Activated CD8-positive, alpha-beta T cell treated with anti-CD3 and anti-CD28 coated beads for 36 hours (primary cell): ENCODE data around the gene UPF1. TPM values are rescaled to one million over a fixed set of nuclear protein-coding genes. Genes with fewer than 3 reads are reported as not detected.

Experiments
- ATAC-seq: fragments of 200-7000 bp; cut with Tn5 transposase; one replicate; pipeline ENCODE4 v1.10.0; 2021; ENCODE audit warnings: mild to moderate bottlenecking, moderate library complexity
- CTCF ChIA-PET: fragments of 350-600 bp; sonication (Branson Sonifier 250); formaldehyde crosslinking; loops from one replicate; lab custom pipeline; 2021; ENCODE audit warnings: antibody characterized with exemption; lab: Charles Lee
- POLR2A ChIA-PET: fragments of 350-600 bp; sonication (Branson Sonifier 250); formaldehyde crosslinking; loops from one replicate; lab custom pipeline; 2021; ENCODE audit warnings: antibody characterized with exemption; lab: Charles Lee
- DNase-seq: peaks from one replicate; pipeline ENCODE4 v3.0.0-alpha.2; 2020
- H3K27ac Mint-ChIP-seq: one replicate; pipeline ENCODE4 v1.8.0; 2021; ENCODE audit warnings: mild to moderate bottlenecking, mixed read lengths
- H3K27me3 Mint-ChIP-seq: one replicate; pipeline ENCODE4 v1.8.0; 2021; ENCODE audit warnings: mixed read lengths
- H3K36me3 Mint-ChIP-seq: one replicate; pipeline ENCODE4 v1.8.0; 2021; ENCODE audit warnings: low read depth, mixed read lengths
- H3K4me1 Mint-ChIP-seq: one replicate; pipeline ENCODE4 v1.8.0; 2021; ENCODE audit warnings: low read depth, mixed read lengths
- H3K4me3 Mint-ChIP-seq: one replicate; pipeline ENCODE4 v1.8.0; 2021; ENCODE audit warnings: mild to moderate bottlenecking, moderate library complexity, mixed read lengths
- H3K9me3 Mint-ChIP-seq: one replicate; pipeline ENCODE4 v1.8.0; 2021; ENCODE audit warnings: mixed read lengths
- intact Hi-C: fragments of 100-400 bp; cut with micrococcal nuclease; formaldehyde crosslinking; loops from one replicate; pipeline ENCODE4 v1.10.0; 2022
- total RNA-seq, 2 experiments: library from RNA; stranded (reverse); gene quantifications; one replicate each; pipeline ENCODE4 v1.2.3, GENCODE V29; 2021
- TF ChIP-seq, protein P1 (sequence below): fragments of 200-600 bp; IDR thresholded peaks from one replicate; pipeline ENCODE4 v1.8.0; 2022; ENCODE audit warnings: antibody characterized with exemption, mild to moderate bottlenecking

UPF1 gene
- total RNA-seq, 2 experiments from 2014 or later, result 75.9 to 87.6 TPM

DNA sequence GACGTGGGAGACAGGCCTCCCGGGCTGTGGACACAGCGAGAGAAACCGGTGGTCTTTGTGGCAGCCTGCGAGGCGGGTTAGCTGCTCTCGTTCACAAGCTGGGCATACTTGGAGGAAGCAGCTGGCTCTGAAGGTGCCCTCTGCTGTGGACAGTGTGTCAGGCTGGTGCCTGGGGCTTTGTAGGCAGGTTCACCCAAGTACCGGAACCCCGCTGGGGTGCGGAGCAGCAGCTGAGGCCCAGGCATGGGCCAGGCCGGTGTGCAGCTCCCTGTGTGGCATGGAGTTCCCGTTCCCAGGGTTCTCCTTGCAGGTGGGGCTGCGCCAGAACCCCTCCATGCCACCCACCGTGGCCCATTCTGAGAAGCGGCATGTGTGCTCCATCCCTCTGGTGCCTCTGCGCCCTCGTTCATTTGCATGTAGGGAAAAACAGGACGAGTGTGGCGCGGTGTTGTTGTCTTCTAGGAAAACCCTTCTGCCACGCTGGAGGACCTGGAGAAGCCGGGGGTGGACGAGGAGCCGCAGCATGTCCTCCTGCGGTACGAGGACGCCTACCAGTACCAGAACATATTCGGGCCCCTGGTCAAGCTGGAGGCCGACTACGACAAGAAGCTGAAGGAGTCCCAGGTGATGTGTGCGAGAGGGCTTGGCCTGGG lies 20.0 kb downstream of the UPF1 start:
- Mint-ChIP-seq H3K4me3 (no peak overlapping the region), H3K27me3 (no peaks in the 10 kb centered on the region), H3K9me3 (no peaks in the 10 kb centered on the region), H3K4me1 (peaks cover 28% of the 10 kb centered on the region), H3K27ac (no peak overlapping the region), H3K36me3 (peaks cover 61% of the 10 kb centered on the region)
- ChIA-PET POLR2A (no interaction called here), CTCF (interaction anchor here (1.8 kb wide), 1 partner anchor 258 kb away, joined by 6 read pairs; no protein-coding TSS in a partner anchor)
- intact Hi-C loops, result no loop called here
- no peak for DNase-seq
- ATAC-seq, result no peak
- TF ChIP-seq, protein P1, sequence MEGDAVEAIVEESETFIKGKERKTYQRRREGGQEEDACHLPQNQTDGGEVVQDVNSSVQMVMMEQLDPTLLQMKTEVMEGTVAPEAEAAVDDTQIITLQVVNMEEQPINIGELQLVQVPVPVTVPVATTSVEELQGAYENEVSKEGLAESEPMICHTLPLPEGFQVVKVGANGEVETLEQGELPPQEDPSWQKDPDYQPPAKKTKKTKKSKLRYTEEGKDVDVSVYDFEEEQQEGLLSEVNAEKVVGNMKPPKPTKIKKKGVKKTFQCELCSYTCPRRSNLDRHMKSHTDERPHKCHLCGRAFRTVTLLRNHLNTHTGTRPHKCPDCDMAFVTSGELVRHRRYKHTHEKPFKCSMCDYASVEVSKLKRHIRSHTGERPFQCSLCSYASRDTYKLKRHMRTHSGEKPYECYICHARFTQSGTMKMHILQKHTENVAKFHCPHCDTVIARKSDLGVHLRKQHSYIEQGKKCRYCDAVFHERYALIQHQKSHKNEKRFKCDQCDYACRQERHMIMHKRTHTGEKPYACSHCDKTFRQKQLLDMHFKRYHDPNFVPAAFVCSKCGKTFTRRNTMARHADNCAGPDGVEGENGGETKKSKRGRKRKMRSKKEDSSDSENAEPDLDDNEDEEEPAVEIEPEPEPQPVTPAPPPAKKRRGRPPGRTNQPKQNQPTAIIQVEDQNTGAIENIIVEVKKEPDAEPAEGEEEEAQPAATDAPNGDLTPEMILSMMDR, result no peak

DNA sequence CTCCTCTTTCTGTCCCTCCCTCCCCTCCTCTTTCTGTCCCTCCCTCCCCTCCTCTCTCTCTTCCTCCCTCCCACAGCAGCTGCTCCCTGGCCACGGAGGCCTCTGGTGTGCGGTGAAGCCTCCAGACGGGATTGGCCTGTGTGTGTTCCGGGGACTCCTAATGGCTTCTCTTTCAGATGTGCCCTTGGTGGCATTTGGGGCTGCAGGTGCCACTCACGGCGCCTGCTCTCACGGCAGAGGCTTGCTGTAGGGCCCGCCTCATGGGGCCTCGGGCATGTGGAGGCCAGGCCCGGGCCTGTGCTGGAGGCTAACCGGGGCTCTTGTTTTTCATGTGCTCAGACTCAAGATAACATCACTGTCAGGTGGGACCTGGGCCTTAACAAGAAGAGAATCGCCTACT lies 20.9 kb downstream of the UPF1 start:
- DNase-seq, result no peak
- intact Hi-C loops, result no loop called here
- ChIA-PET POLR2A (no interaction called here), CTCF (no interaction called here)
- Mint-ChIP-seq H3K36me3 (peaks cover 56% of the 10 kb centered on the region), H3K4me3 (no peak overlapping the region), H3K9me3 (no peaks in the 10 kb centered on the region), H3K27ac (no peak overlapping the region), H3K4me1 (peaks cover 21% of the 10 kb centered on the region), H3K27me3 (no peaks in the 10 kb centered on the region)
- no peak for ATAC-seq
- TF ChIP-seq, protein P1, result no peak

DNA sequence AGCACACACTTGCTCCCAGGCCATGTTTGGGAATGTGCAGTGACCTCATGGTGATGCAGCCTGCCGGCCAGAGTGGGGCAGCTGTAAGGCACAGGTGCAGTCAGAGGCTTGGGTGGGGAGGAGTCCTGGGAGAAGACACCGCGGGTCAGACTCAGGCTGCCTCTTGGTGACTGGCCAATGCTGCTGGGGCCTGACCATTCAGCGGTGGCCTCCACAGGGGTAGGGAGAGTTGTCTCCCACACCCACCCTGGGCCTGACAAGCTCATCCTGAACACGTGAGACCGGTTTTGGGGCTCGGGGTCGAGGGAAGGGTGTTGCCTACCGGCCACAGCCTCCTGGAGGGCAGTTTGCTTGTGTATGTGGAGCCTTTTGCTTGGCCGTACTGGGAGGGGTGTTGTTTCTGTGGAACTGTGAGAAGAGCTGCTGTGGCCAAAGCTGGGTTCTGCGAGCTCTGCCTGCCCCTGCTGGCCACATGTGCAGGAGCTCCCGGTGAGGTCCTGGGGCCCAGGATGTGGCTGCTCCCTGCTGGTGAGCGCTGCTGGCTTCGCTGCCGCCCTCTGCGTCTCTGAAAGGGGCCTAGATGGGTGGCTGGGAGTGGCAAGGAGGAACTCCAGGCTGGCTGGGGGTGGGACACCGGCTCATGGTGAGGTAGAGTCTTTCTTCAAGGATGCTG lies 22.1 kb downstream of the UPF1 start:
- peaks cover 49% of the 10 kb centered on the region for H3K36me3 Mint-ChIP-seq

DNA sequence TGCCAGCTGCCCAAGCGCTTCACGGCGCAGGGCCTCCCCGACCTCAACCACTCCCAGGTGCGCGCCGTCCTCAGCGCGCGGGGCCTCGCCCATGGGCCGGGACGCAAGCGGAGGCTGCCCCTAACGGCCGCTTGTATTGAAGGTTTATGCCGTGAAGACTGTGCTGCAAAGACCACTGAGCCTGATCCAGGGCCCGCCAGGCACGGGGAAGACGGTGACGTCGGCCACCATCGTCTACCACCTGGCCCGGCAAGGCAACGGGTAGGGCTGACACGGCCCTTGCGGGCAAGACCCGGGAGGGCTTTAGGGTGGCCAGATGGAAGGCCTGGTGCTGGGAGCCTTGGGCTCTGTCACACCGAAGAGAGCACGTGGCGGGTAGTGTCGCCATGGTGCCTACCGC lies 23.2 kb downstream of the UPF1 start:
- POLR2A ChIA-PET, result no interaction called here
- intact Hi-C loops, result no loop called here
- DNase-seq, result no peak
- TF ChIP-seq, protein P1, result no peak
- CTCF ChIA-PET, result interaction anchor here (1.0 to 6.0 kb wide), 2 partner anchors 8 to 11 kb away, joined by 3 to 35 read pairs; no protein-coding TSS in a partner anchor
- Mint-ChIP-seq H3K27me3 (no peaks in the 10 kb centered on the region), H3K27ac (no peak overlapping the region), H3K4me3 (no peak overlapping the region), H3K36me3 (peaks cover 44% of the 10 kb centered on the region), H3K9me3 (no peaks in the 10 kb centered on the region), H3K4me1 (peaks cover 4% of the 10 kb centered on the region)
- ATAC-seq, result no peak

More for the DNA sequence above, 22.1 kb downstream of the UPF1 start:
- ChIA-PET CTCF (no interaction called here), POLR2A (interaction anchor here (0.6 kb wide), 1 partner anchor 14 kb away, joined by 3 read pairs; no protein-coding TSS in a partner anchor)
- intact Hi-C loops, result no loop called here
- Mint-ChIP-seq H3K27ac (no peak overlapping the region), H3K9me3 (no peaks in the 10 kb centered on the region), H3K4me1 (peaks cover 14% of the 10 kb centered on the region), H3K27me3 (no peaks in the 10 kb centered on the region), H3K4me3 (no peak overlapping the region)
- TF ChIP-seq, protein P1, result no peak
- DNase-seq (no peak), ATAC-seq (no peak)
